ENCODE measurements around the gene ACSS2.

The ACSS2 gene

DNA sequence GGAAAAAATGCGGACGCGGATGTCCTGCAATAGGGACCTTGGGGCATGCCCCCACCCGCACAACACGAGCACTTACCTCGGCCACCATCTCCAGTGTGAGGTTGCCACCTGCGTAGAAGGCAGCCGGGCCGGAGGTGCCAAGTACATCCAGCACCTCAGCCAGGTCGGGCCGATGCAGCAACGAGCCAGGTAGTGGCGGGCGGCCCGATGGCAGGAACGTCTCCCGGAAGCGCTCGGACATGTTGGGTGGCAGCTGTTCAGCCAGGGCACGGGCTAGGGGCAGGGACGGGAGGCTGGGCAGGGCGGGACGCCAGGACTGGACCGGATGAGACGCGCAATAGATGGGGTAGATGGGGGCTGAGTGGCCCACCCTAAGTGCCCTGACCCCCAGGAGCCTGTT lies 17.0 kb upstream of the ACSS2 start:
- POLR2A ChIA-PET, result no interaction called here
- no peak for DNase-seq (ENCODE audit: extremely low spot score)
- TF ChIP-seq CTBP1 (IDR thresholded peaks at IDR 0.05; ENCODE audit: borderline replicate concordance) (no peak), ARNT (IDR thresholded peaks at IDR 0.05) (no peak), HDGF (IDR thresholded peaks at IDR 0.05; ENCODE audit: borderline replicate concordance) (no peak)
- TF ChIP-seq, protein P1, sequence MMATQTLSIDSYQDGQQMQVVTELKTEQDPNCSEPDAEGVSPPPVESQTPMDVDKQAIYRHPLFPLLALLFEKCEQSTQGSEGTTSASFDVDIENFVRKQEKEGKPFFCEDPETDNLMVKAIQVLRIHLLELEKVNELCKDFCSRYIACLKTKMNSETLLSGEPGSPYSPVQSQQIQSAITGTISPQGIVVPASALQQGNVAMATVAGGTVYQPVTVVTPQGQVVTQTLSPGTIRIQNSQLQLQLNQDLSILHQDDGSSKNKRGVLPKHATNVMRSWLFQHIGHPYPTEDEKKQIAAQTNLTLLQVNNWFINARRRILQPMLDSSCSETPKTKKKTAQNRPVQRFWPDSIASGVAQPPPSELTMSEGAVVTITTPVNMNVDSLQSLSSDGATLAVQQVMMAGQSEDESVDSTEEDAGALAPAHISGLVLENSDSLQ (IDR thresholded peaks at IDR 0.05), result no peak
- CTCF ChIA-PET, result no interaction called here

DNA sequence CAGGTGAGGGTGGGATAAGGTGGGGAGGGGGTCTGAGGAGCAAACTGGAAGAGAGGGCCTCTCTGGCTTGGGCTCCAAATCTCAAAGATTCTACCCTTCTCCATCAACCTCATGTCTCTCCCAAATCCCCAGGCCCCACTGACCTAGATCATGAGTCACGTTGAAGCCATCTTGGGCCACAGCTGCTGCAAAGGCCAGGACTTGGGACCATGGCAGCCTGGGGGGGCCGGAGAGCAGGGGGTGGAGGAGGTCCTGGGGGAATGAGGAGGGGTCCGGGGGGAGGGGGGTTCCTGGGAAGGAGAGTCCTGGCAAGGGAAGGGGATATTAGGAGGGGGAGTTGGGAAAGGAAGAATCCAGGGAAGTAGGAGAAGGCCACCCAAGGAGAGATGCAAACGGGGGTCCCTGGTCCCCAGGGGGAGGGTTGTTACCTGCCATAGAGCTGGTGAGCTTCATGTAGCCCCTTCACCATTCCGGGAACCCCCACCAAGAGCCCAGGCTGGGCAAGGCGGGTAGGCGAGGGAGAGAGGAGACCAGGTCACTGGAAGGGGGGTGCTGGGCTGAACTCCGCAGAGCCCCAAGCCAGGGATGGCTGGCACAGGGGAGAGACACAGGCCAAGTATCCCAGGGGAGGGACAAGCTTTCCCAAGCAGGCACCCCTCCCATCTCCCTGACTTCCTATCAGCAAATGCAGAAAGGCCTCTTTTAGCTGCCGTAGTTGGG lies 16.4 kb upstream of the ACSS2 start:
- TF ChIP-seq FOXA1 (IDR thresholded peaks at IDR 0.05), result no peak
- no peak for TF ChIP-seq FOXM1 (IDR thresholded peaks at IDR 0.05; ENCODE audit: borderline replicate concordance)
- no peak for TF ChIP-seq TARDBP (IDR thresholded peaks at IDR 0.05)
- TF ChIP-seq ARNT (IDR thresholded peaks at IDR 0.05), result no peak
- TF ChIP-seq SP1 (IDR thresholded peaks at IDR 0.05), result no peak
- no peak for TF ChIP-seq BHLHE40 (IDR thresholded peaks at IDR 0.05; ENCODE audit: borderline replicate concordance)
- no peak for TF ChIP-seq L3MBTL2 (conservative IDR thresholded peaks at IDR 0.05)
- TF ChIP-seq CTBP1 (IDR thresholded peaks at IDR 0.05; ENCODE audit: borderline replicate concordance), result no peak
- TF ChIP-seq LEF1 (IDR thresholded peaks at IDR 0.05; ENCODE audit: borderline replicate concordance), result no peak
- DNase-seq (ENCODE audit: extremely low spot score), result no peak
- CTCF ChIA-PET, result no interaction called here
- POLR2A ChIA-PET, result no interaction called here

DNA sequence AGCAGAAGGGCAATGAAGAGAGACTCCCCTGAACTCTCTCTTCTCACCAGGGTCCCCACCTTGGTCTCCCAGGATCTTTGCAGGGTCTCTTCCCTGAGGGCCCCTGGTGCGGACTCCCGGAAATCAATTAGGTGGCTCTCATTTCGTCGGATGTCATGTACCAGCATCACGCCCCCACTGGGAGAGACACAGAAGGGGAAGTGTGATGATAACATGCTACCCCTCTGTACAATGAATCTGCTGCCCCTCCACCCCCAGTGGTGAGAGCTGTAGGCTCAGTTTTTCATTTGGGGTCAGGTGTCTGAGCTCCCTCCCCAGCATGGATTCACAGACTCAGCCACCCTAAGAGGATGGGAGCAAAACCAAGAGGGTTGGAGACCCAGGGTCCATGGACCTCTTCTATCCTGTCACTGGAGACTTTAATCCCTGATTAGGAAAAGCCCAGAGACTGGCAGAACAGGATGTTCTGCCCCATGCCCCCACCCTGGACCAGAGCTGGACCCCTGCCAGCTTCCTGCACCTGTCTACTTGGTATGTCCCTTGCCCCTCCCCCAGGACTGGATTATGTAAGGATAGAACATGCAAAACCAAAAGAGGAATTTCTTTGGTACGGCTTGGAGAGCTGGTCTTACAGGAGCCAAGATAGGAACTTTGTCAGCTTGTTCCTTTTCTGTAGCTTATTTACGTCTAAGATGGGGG lies 14.9 kb upstream of the ACSS2 start:
- POLR2A ChIA-PET, result interaction anchor here (0.8 kb wide), 1 partner anchor 94 kb away, joined by 3 read pairs; the partner anchor contains the start of genes GSS and MYH7B
- no peak for TF ChIP-seq L3MBTL2 (conservative IDR thresholded peaks at IDR 0.05)
- no peak for TF ChIP-seq TARDBP (IDR thresholded peaks at IDR 0.05)
- TF ChIP-seq, protein P1 (IDR thresholded peaks at IDR 0.05), result no peak
- TF ChIP-seq FOXA1 (IDR thresholded peaks at IDR 0.05), result no peak
- no peak for TF ChIP-seq BHLHE40 (IDR thresholded peaks at IDR 0.05; ENCODE audit: borderline replicate concordance)
- no peak for TF ChIP-seq FOXK2 (IDR thresholded peaks at IDR 0.05)
- TF ChIP-seq FOXM1 (IDR thresholded peaks at IDR 0.05; ENCODE audit: borderline replicate concordance), result no peak
- no peak for TF ChIP-seq ELF4 (IDR thresholded peaks at IDR 0.05)
- TF ChIP-seq SP1 (IDR thresholded peaks at IDR 0.05), result no peak
- TF ChIP-seq CTBP1 (IDR thresholded peaks at IDR 0.05; ENCODE audit: borderline replicate concordance), result no peak
- TF ChIP-seq SUZ12 (IDR thresholded peaks at IDR 0.05), result no peak
- no peak for TF ChIP-seq LEF1 (IDR thresholded peaks at IDR 0.05; ENCODE audit: borderline replicate concordance)
- no peak for TF ChIP-seq ARNT (IDR thresholded peaks at IDR 0.05)
- TF ChIP-seq HDGF (IDR thresholded peaks at IDR 0.05; ENCODE audit: borderline replicate concordance), result no peak
- TF ChIP-seq NFRKB (IDR thresholded peaks at IDR 0.05), result no peak
- CTCF ChIA-PET, result no interaction called here
- DNase-seq (ENCODE audit: extremely low spot score), result no peak

DNA sequence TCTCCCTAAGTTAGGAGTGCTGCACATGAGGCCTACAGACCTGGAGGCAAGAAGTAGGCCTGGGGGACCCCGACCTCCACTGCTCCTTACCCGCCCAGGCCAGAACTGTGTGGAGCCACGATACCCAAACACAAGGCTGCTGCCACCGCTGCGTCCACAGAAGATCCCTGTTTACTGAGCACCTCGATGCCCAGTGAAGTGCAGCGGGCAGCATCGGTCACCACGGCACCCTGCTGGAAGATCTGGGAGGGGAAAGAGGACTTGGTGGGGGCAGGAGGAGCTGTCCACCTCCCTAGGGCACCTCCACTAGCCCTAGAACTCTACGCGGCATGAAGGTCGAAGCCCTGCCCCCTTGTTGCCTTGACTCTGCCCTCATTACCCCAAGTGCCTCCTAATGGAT lies 13.7 kb upstream of the ACSS2 start:
- ChIA-PET CTCF (no interaction called here), POLR2A (no interaction called here)
- TF ChIP-seq ZNF384 (IDR thresholded peaks at IDR 0.05), result no peak
- no peak for DNase-seq (ENCODE audit: extremely low spot score)

DNA sequence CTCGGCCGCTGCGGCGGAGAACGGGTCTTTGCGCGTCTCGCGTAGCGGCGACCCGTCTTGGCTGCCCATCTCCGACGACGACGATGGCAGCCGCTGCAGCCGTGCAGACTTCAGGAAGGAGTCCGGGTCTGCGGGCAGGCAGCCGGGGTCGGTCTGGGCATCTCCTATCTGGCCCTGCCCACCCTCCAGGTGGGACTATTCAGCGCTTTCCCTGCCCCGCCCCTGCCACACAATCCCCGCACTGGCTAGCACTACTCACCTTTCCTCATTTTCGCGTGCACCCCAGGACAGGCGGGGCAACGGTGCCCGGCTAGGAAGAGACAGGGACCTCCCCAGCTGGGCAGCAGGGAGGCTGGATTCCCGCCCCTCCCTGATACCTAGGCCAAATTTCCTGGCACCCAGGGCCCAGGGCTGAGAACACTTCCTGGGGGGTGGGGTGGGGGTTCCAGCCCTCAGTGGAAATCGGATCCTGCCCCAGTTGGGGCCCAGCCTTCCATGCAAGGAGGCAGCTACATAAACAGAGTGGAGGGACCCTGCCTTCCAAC lies 12.9 kb upstream of the ACSS2 start:
- CTCF ChIA-PET, result no interaction called here
- TF ChIP-seq CTBP1 (IDR thresholded peaks at IDR 0.05; ENCODE audit: borderline replicate concordance) (no peak), FOXK2 (IDR thresholded peaks at IDR 0.05) (no peak)
- POLR2A ChIA-PET, result no interaction called here
- DNase-seq (ENCODE audit: extremely low spot score), result no peak

DNA sequence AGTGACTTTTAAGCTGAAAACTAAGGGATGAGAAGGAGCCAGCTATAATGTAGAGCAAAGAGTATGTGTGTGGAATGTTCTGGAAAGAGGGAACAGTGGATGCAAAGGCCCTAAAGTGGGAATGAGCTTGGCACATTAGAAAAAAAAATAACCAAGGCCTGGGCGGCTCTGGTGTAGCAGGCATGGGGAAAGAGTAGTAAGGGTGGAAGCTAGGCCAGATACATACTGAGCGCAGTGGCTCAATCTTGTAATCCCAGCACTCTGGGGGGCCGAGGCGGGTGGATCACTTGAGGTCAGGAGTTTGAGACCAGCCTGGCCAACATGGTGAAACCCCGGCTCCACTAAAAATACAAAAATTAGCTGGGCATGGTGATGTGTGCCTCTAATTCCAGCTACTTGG lies 12.2 kb upstream of the ACSS2 start:
- POLR2A ChIA-PET, result no interaction called here

More for the DNA sequence above, 12.2 kb upstream of the ACSS2 start:
- DNase-seq (ENCODE audit: extremely low spot score), result no peak
- CTCF ChIA-PET, result no interaction called here
- TF ChIP-seq FOXA1 (IDR thresholded peaks at IDR 0.05) (no peak), LEF1 (IDR thresholded peaks at IDR 0.05; ENCODE audit: borderline replicate concordance) (no peak), ARNT (IDR thresholded peaks at IDR 0.05) (no peak), NFRKB (IDR thresholded peaks at IDR 0.05) (no peak), HDGF (IDR thresholded peaks at IDR 0.05; ENCODE audit: borderline replicate concordance) (no peak), FOXK2 (IDR thresholded peaks at IDR 0.05) (no peak), SP1 (IDR thresholded peaks at IDR 0.05) (no peak), SUZ12 (IDR thresholded peaks at IDR 0.05) (no peak), BHLHE40 (IDR thresholded peaks at IDR 0.05; ENCODE audit: borderline replicate concordance) (no peak), TARDBP (IDR thresholded peaks at IDR 0.05) (no peak), ZNF384 (IDR thresholded peaks at IDR 0.05) (no peak), FOXM1 (IDR thresholded peaks at IDR 0.05; ENCODE audit: borderline replicate concordance) (no peak), CTBP1 (IDR thresholded peaks at IDR 0.05; ENCODE audit: borderline replicate concordance) (no peak)

Measured in HEK293T (cell line).